NCI-H128 (cell line): ENCODE measurements around the gene SLC24A3.

Source experiments
- DNase-seq: peaks from one replicate; lab custom pipeline; 2025; ENCODE audit not compliant: unreplicated experiment; lab: John Stamatoyannopoulos, UW

The SLC24A3 gene

DNA sequence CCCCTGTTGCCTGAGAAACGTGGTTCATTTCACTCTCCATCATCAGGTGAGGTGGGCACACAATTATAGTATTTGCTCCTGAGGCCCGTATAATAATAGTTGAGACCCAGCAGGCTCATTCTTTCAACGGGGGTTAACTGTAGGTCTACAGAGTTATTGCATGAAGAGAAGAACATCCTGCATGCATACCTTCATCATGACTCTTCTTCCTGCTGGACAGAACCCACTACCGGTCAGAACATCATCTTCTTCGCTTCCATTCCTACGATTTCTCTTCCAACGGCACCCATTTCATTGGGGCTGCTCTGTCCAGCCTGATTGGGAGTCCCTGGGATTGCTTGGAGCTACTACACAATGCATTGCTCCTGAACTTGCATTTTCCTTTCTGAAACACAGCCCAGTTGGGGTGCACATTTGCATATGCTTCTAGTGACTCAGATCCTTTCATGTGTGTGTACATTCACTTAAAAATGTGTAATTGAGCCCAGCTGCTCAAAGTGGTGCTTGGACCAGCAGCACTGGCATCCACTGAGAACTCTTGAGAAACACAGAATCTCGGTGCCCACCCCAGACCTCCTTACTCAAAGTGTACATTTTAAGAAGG, 57.4 kb downstream of the SLC24A3 start:
- no peak for DNase-seq

DNA sequence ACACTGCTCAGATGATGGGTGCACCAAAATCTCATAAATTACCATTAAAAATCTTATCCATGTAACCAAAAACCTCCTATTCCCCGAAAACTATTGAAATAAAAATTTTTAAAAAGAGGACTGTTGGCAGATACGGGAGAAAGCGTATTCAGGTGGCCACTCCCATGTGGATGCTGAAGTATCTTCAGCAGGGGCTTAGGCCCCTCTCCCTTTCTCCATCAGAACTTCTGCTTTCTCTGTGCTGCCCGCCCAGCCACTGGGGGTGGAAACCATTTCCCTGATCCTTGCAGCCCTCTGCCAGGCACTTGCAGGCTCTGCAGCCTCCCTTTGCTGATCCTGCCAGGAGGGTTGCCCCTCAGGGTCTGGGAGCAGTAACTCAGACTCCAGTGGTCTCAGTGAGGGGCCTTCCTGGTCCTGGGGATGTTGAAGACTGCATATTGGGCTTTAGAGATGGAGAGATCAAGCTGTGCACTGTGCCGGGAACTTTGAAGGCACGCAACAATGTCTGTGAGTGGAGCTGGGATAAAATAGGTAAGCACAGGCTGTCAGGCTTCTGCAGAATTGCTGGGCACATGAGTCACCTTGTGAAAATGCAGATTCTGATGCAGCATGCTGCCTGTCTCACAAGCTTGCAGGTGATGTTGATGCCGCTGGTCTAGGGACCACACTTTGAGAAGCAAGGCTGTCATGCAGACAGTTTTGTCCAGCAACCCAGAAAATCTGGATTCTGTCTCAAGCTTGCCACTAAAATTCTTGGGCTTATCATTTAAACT, 59.6 kb downstream of the SLC24A3 start:
- DNase-seq: no peak

DNA sequence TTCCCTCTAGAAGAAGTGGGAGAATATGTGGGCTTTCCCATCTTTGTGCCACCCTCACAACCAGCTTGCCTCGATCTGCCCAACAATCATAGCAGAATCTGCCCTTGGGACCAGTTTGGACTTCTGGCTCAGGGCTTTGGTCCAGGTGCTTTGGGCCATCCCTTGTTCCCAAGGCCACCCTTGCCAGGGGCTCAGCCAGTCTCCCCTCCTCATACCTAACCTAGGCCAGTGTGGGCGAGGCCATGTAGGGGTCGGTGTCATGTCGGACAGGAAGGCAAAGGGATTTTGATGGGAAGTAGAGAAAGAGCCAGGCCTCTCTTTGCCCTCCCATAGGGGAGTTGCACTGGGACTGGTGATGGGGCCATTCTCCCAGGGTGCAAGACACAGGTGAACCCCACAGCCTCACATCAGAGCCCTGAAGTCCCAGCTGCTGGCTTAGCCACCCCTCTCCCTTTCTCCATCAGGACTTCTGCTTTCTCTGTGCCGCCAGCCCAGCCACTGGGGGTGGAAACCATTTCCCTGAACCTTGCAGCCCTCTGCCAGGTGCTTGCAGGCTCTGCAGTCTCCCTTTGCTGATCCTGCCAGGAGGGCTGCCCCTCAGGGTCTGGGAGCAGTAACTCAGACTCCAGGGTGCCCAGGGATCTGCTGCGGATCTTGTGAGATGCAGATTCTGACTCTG, 60.7 kb downstream of the SLC24A3 start:
- DNase-seq: no peak

DNA sequence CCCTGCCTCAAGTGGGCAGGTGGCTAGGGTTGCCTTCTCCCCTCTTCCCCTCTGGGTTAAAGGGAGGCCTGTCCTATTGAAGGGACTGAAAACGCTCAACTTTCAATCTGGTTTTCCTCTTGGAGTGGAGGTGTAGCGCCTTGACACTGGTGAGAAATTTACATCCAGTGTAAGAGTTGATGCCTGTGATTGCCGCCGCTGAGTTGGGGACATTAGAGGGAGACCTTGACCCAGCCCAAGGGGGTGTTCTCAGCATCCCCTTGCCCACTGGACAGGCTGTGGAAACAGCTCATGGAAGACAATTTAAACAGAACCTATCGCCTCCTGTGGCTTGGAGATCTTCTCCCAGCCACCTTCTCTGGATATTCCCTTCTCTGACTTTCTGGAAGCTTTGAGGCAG, 61.6 kb downstream of the SLC24A3 start:
- DNase-seq: no peak

DNA sequence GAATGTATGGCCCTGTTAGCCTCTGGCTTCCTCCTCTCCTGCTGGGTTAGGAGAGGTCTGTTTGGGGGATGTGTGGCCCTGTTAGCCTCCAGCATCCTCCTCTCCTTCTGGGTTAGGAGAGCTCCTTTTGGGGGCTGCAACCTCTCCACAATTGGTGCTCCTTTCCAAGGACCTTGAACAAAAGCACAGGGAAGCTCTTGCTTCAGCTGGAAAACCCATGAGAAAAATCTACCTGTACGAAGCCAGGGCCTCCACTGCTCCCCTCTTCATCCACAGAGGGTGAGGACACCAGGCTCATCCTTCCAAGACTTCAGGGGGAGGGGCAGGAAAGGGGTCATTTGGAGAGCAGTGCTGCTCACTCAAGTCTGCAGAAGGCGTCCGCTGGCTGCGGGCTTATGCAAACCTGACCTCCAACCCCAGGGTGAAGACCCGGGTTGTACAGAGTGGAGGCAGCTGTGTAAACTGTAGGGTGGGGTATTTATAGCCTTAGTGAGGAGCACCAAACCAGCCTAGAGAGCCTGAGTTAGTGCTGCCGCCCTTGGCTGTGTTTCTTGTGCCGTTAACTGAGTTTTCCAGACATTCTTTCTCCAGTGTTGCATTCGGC, 62.1 kb downstream of the SLC24A3 start:
- DNase-seq: no peak

DNA sequence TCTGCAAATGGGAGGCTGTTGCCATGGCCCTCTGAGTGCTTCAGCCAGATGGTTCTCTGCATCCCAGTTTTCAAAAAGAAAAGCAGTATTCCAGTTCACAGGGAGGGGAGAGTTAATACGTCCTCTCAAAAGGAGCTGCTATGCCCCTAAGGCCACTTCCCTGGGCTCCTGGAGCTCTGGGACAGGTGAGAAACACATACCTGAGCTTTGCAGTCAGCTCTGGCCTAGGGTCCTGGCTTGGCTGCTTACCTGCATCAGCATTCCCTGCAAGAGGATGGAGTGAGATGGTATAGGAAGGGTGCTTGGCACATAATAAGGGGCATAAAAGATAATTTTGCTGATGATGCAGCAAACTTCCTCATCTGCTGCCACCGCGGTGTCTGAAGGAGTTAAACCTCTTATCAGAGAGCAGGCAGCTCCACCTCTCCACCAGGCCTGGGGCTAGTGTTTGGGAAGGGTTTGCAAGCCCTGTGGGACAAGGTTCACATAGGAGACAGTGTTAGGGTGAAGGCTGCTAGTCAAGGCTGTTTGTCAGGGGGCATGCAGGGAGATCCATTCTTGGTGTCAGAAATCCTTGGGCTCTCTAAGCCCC, 62.7 kb downstream of the SLC24A3 start:
- DNase-seq: no peak

DNA sequence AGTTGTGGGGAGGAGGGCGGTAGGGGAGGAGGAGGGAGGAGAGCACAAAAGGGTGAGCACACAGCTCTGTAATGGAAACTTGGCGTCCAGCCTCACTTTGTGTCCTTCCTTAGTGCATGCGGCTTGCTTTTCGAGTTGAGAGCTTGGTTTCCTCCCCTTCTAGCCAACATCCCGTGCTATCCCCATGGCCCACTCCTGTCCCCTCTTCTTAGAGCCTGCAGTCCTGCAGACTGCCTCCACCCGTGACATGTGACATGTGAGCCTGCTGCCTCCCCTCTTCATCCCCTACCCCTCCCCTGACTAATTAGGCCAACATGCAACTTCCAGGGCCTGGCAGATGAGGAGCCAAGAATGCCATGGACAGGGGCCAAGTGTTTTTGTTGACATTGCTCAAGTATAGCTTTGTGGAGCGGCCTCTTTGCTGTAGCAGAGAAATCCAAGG, 63.2 kb downstream of the SLC24A3 start:
- peak; percentile 42 for DNase-seq

DNA sequence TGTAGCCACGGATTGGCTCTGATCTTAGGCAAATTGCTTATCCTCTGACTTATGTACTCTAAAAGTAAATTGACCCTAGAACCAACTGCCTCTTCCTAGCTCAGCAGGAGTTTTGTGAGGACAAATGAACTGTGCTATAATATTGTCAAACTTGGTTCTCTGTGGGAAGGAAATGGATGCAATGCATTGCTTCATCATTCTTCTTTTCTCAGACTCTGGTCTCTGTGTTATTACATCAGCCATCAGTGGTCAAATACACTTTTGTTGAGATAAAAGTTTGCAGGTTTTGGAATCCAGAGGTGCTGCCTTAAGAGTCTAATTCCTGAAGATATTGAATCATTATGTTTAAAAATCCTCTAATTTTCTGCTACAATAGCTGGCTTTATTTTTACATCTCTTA, 64.9 kb downstream of the SLC24A3 start:
- no peak for DNase-seq

DNA sequence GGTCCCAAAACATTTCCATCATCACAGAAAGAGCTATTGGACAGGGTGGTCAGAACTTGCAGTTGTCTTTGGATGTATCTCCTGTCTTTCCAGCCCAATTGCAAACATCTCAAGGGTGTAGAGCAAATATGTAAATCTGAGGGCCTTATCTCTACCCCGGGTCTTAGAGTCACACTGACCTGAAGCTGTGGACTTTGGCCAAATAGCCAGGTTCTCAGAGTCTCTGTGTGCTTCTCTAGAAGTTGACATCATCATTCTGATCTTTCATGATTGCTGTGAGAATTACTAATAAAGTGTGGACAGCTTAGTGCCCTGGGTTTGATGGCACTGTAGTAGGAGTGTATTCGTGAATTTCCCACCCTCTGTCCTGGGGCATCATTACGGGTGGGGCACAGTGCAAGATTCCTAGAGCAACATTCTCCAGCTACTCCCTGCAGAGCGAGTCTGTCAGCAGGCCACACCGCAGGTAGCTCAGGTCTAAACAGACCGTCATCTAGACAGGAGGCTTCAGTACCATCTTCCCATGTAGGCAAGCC, 71.1 kb downstream of the SLC24A3 start:
- DNase-seq: no peak

DNA sequence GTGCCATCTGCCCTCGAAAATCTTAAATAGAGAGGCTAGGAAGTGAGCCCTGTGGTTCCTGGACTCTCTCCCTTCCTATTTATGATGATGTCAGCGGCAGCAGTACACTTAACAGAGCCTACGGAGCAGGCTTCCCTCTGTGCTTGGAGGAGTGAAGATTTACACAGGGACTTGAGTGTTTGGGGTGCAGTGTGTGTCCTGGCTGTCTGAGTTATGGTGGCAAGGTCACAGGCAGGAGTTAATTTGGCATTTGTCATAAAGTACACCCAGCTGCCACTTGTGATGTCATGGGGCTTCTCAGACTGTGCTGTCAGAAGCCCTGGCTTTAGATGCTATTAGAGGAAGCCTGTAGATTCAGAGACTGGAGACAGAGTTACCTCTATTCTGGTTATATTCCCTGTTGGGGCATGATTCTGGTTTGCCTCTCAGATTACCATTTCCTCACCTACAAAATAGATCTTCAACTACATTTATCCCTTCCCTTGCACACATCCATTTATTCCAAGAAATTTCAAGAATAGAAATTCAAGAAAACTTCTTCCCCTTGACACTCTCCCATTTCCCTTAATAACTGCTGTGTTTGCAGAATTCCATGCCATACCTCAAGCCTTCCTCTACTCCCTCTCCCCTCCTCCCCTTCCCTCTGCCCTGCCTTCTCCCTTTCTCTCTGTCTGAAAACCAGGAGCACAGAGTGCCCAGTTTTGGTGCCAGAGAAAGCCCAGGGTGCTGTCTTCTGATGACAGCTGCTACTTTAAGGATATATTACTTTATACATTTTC, 72.1 kb downstream of the SLC24A3 start:
- DNase-seq: no peak

DNA sequence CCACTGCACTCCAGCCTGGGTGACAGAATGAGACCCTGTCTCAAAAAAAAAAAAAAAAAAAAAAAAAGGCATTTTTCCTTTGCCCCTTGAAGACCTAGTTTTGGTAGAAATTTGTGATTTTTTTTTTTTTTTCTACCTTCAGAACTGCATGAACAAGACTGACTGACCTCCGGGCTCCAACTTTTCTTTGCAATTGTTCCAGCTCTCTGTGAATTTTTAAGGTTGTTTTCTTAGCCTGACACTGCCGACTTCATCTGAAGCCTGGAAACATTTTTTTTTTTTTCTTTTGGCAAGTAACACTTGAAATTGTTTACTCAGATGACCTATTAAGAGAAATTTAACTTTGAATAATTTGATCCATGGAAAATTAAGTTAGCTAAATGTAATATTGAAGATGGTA, 73.0 kb downstream of the SLC24A3 start:
- DNase-seq: no peak

DNA sequence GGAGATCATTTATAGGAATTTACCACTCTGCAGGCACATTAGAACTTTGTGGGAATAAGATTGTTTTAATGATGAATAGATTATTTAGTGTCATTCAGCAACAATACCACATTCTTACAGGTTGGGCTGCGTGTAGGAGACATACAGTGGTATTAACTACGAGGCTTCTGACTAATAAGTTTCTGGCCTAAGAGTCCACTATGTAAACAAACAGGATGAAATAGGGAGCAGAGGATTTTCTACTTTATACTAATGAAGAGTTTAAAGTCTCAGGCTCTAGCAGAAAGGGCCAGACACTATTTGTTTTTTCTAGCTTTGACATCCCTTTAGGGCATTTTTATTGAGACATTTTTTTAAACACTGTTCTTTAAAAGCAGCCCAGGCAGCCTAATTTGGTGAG, 75.6 kb downstream of the SLC24A3 start:
- no peak for DNase-seq

DNA sequence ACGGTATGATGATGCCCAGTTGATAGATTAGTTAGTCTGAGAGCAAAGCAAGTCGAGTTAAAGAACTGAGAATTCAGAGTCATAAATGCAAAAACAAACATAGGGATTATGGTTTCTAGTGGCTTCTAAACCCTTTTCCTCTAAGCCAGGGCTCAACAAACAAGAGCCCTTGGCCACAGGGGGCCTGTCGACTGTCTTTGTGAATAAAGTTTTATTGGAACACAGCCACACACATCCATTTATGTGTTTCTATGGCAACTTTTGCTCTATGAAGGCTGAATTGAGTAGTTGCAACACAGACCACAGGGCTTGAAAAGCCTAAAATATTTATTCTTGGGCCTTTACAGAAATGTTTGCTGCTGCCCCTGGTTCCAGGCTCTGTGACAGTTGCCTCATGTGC, 76.2 kb downstream of the SLC24A3 start:
- DNase-seq: no peak

DNA sequence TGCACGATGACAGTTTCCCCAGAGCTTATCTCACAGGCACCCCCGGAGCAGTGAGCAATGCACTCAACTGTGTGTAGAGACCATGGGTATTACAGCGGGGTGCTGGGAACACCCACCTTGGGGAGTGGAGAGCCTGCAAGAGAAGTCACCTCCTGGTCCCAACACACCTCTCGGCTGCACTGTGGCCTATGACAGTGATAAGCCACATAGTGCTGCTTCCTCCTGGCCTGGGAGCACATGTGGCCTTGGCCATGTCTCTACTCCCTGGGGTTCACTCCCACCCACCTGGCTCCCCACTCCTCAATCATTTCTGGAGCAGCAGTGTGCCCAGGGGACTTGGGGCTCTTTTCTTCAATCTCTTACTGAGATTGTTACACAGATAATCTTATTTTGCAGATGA, 77.0 kb downstream of the SLC24A3 start:
- no peak for DNase-seq

DNA sequence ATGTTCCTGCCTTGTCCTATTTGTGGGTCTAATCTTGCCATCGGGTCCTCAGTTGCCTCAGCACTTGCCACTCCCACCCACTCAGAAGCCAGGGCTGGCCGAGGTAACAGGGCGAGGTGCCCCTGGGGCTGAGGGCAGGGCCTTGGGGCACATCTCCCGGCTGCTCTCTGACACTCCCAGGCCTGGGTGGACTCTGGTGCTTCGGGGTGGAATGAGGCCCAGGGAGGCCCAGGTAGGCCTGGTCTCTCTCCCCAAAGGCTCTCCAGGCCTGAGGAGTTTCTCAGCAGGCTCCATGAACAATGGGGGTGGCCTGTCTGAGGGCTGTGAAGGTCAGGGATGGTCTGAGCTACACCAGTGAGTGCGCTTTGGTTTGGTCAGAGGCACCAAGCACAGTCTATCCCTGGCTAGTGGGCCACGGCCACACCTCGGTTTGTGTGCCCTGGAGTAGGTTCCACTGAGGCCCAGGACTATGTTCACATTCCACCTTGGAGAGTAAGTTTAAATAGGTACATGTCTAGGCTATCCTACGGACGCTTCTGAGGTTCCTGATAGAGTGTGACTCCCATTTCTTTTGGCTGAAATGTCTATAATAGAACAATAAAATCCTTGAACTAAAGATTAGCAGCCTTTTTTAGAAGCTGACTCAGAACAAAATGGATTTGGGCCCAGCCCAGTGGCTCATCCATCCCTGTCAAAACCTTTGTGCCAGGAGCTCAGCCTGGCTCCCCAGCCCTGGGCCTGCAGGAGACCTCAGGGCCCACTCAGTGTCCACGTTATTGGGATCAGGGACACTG, 78.8 kb downstream of the SLC24A3 start:
- DNase-seq: no peak

DNA sequence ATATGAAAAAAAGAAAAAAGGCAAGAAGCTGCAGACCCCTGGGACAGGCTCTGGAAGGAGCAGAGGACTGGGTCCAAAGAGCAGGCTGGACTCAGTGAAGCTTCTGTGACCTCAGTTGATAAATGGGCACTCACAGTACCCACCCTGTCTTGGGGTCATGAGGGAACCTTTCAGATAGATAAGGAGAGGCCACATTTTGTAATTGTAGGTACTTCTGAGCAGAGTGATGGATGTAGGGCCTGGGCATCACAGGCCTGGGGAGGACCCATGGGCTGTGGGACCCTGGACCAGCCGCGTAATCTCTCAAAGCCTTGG, 79.3 kb downstream of the SLC24A3 start:
- no peak for DNase-seq

DNA sequence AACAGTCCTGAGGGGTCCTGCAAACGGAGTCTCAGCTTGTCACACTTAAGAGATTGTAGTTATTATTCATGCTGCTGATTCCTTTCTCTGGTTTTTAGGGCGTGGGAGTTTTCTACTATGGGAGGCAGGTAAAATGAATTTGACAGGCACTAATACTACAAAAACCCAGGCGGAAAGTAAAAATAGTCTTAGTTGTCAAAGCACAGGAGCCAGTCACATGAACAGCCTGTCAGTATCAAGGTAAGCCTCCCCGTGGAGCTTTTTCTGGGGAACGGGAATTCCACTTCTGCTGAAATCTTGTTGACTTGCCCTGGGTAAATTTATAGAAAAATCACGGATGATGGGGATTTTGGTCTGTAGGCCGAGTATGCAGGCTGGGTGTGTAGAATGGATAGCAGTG, 79.8 kb downstream of the SLC24A3 start:
- DNase-seq: no peak

DNA sequence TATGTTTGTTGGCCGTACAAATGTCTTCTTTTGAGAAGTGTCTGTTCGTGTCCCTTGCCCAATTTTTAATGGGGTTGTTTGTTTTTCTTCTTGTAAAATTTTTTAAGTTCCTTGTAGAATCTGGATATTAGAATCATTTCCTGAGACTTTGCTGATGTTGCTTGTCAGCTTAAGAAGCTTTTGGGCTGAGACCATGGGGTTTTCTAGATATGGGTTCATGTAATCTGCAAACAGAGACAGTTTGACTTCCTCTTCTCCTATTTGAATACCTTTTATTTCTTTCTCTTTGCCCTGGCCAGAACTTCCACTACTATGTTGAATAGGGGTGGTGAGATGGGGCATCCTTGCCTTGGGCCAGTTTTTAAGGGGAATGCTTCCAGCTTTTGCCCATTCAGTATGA, 82.6 kb downstream of the SLC24A3 start:
- DNase-seq: no peak

DNA sequence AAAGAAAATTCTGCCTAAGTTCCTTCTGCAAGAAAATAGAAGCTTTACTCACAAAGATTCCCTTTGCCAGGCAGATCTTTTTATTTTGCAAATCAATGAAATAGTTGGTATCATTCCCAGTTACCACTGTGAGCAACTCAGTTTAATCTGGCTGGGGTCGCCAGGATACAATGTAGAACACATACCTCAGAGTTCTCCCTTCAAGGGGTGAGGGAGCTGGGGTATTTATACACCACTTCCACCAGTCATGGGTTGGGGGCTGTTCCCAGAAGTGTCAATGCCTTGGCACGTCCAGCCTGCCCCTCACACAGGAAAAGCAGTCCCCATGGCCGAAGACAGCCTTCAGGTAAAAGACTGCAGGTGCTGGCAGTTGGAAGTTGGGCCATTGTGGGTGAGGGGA, 86.2 kb downstream of the SLC24A3 start:
- DNase-seq: no peak

DNA sequence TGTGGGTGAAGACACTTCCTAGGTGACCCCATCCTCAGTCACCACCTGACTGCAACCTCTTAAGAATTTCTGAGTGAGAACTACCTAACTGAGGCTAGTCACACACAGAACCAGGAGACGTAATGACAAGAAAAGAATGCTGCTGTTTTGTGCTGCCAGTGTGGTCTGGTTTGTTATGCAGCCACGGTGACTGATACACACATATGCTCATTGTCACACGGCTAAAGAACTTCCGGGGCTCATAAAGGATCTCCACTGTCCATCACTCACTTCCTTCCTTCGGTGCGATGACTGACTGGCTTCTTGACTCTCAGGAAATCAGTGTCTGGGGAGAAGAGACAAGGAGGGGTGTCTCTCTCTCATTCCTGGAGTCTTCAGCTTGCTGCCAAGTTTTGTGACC, 88.0 kb downstream of the SLC24A3 start:
- no peak for DNase-seq
